ENCODE results near the gene MTCP1.

GRCh38 chrX:155023907-155024833 is 46.8 kb downstream of the MTCP1 start:
- TF ChIP-seq SPI1 (IDR thresholded peaks at IDR 0.05; ENCODE audit: borderline replicate concordance, low read depth, low read length), result peak; percentile 70; the same call in 1 of the 2 replicates
- no peak for TF ChIP-seq GABPA (tag; conservative IDR thresholded peaks at IDR 0.05; ENCODE audit: low read depth)
- TF ChIP-seq SRSF9 (IDR thresholded peaks at IDR 0.05; ENCODE audit: borderline replicate concordance, low read depth, low read length), result no peak
- TF ChIP-seq HDAC6 (IDR thresholded peaks at IDR 0.05; ENCODE audit: low read depth, low read length), result no peak
- no peak for TF ChIP-seq CTCF (IDR thresholded peaks at IDR 0.05 in 2 of 3, conservative IDR thresholded peaks at IDR 0.05 in 1 of 3; ENCODE audit: insufficient read depth in 2 of 3, low read depth in 1 of 3, low read length in 3 of 3)
- no peak for TF ChIP-seq ZNF232 (CRISPR knock-in tag; IDR thresholded peaks at IDR 0.05)
- no peak for TF ChIP-seq ZZZ3 (IDR thresholded peaks at IDR 0.05)
- no peak for TF ChIP-seq CHAMP1 (IDR thresholded peaks at IDR 0.05)
- TF ChIP-seq ARID4B (CRISPR knock-in tag; IDR thresholded peaks at IDR 0.05), result no peak
- TF ChIP-seq TAF1 (IDR thresholded peaks at IDR 0.05; ENCODE audit: control insufficient read depth, extremely low read depth, insufficient read depth, low read length, severe bottlenecking), result no peak
- TF ChIP-seq NFYB (IDR thresholded peaks at IDR 0.05; ENCODE audit: extremely low read depth, insufficient read length), result no peak
- no peak for TF ChIP-seq ADNP (tag; IDR thresholded peaks at IDR 0.05)
- TF ChIP-seq SRSF7 (optimal IDR thresholded peaks at IDR 0.05; ENCODE audit: low read depth, low read length), result no peak
